ENCODE data around the gene SGCB. TPM values are rescaled to one million over a fixed set of nuclear protein-coding genes. Genes with fewer than 3 reads are reported as not detected.

The SGCB gene
- total RNA-seq, 1 donor from 2014 or later = 10.8 TPM

DNA sequence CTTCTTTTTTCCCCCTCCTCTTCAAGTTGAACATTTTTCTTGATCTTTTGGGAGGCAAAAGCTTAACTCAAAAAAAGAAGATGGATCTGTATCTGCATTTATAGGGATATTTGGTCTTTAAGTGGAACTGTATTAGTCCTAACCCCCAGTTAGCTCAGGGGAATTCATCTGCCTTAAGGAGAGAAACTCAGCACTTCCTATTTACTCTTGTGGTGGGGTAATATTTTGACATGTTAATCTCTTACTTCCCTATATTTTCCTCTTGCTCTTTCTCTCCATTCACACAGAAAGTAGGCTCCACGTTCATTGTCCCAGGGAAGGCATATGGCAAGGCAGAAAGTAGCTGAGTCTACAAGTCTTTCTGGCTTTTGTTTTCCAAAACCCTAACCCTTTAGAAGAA, 23.2 kb downstream of the SGCB start:
- Mint-ChIP-seq H3K4me3 (no peak overlapping the region), H3K9me3 (no peaks in the 10 kb centered on the region), H3K4me1 (peaks cover 5% of the 10 kb centered on the region), H3K27me3 (no peaks in the 10 kb centered on the region), H3K27ac (no peak overlapping the region), H3K36me3 (ENCODE audit: low read depth) (no peaks in the 10 kb centered on the region)
- CTCF ChIA-PET = no interaction called here
- POLR2A ChIA-PET = interaction anchor here (1.0 kb wide), 1 partner anchor 8 kb away, joined by 3 read pairs; no protein-coding TSS in a partner anchor
- ATAC-seq (ENCODE audit: low read depth) (no peak), DNase-seq (no peak)
- intact Hi-C loops (cut with micrococcal nuclease) = no loop called here
- TF ChIP-seq, protein P1, sequence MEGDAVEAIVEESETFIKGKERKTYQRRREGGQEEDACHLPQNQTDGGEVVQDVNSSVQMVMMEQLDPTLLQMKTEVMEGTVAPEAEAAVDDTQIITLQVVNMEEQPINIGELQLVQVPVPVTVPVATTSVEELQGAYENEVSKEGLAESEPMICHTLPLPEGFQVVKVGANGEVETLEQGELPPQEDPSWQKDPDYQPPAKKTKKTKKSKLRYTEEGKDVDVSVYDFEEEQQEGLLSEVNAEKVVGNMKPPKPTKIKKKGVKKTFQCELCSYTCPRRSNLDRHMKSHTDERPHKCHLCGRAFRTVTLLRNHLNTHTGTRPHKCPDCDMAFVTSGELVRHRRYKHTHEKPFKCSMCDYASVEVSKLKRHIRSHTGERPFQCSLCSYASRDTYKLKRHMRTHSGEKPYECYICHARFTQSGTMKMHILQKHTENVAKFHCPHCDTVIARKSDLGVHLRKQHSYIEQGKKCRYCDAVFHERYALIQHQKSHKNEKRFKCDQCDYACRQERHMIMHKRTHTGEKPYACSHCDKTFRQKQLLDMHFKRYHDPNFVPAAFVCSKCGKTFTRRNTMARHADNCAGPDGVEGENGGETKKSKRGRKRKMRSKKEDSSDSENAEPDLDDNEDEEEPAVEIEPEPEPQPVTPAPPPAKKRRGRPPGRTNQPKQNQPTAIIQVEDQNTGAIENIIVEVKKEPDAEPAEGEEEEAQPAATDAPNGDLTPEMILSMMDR (IDR thresholded peaks at IDR 0.05) = no peak

- DNase-seq (no peak), ATAC-seq (ENCODE audit: low read depth) (no peak)
- no peaks in the 10 kb centered on the region for H3K9me3 Mint-ChIP-seq
- no peak overlapping the region for H3K27ac Mint-ChIP-seq
- intact Hi-C loops (cut with micrococcal nuclease) = no loop called here
- ChIA-PET POLR2A (no interaction called here), CTCF (no interaction called here)
- no peaks in the 10 kb centered on the region for H3K36me3 Mint-ChIP-seq (ENCODE audit: low read depth)
- H3K27me3 Mint-ChIP-seq = no peaks in the 10 kb centered on the region
- H3K4me1 Mint-ChIP-seq = peaks cover 5% of the 10 kb centered on the region
- TF ChIP-seq, protein P1 (IDR thresholded peaks at IDR 0.05) = no peak
- no peak overlapping the region for H3K4me3 Mint-ChIP-seq
Measured at GRCh38 chr4:52012651-52013050, 25.4 kb downstream of the SGCB start.

DNA sequence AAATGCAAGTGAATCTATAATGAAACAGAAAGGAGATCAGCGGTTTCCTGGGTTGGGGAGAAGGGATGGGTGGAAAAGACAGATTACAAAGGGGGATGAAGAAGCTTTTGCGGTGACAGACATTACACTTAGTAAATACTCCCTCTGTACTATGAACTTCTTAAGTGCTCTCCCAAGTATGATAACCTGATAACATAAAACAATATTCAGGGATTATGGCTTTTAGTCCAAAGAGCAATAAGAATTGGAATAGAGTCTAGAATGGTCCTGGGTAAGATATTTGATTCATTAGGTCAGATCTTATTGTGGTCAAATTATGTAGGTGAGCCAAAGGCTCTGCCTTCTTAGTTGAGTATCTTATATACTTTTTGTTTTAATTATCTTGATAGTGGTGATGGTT, 27.1 kb downstream of the SGCB start:
- ChIA-PET POLR2A (no interaction called here), CTCF (no interaction called here)
- TF ChIP-seq, protein P1 (IDR thresholded peaks at IDR 0.05) = no peak
- intact Hi-C loops (cut with micrococcal nuclease) = no loop called here
- Mint-ChIP-seq H3K27ac (no peak overlapping the region), H3K27me3 (no peaks in the 10 kb centered on the region), H3K4me3 (no peak overlapping the region), H3K36me3 (ENCODE audit: low read depth) (no peaks in the 10 kb centered on the region), H3K4me1 (peaks cover 5% of the 10 kb centered on the region), H3K9me3 (no peaks in the 10 kb centered on the region)
- no peak for DNase-seq
- ATAC-seq (ENCODE audit: low read depth) = no peak

- Mint-ChIP-seq H3K27me3 (no peaks in the 10 kb centered on the region), H3K4me1 (no peaks in the 10 kb centered on the region), H3K36me3 (ENCODE audit: low read depth) (no peaks in the 10 kb centered on the region), H3K9me3 (no peaks in the 10 kb centered on the region), H3K4me3 (no peak overlapping the region), H3K27ac (no peak overlapping the region)
- intact Hi-C loops (cut with micrococcal nuclease) = no loop called here
- TF ChIP-seq, protein P1 (IDR thresholded peaks at IDR 0.05) = no peak
- POLR2A ChIA-PET = interaction anchor here (1.0 kb wide), 1 partner anchor 9 kb away, joined by 3 read pairs; no protein-coding TSS in a partner anchor
- no peak for DNase-seq
- no peak for ATAC-seq (ENCODE audit: low read depth)
- CTCF ChIA-PET = no interaction called here
Measured at GRCh38 chr4:52006887-52007286, 31.2 kb downstream of the SGCB start.

GRCh38 chr4:52005604-52006273, 32.4 kb downstream of the SGCB start:
- no peaks in the 10 kb centered on the region for H3K27me3 Mint-ChIP-seq
- H3K4me1 Mint-ChIP-seq = no peaks in the 10 kb centered on the region
- TF ChIP-seq, protein P1 (IDR thresholded peaks at IDR 0.05) = no peak
- CTCF ChIA-PET = no interaction called here
- DNase-seq (no peak), ATAC-seq (ENCODE audit: low read depth) (no peak)
- intact Hi-C loops (cut with micrococcal nuclease) = no loop called here
- POLR2A ChIA-PET = no interaction called here
- no peak overlapping the region for H3K27ac Mint-ChIP-seq
- H3K36me3 Mint-ChIP-seq (ENCODE audit: low read depth) = no peaks in the 10 kb centered on the region
- no peaks in the 10 kb centered on the region for H3K9me3 Mint-ChIP-seq
- H3K4me3 Mint-ChIP-seq = no peak overlapping the region

Measured in activated B cell treated with CpG ODN at 0.5 μM for 24 hours (primary cell).